CD4-positive, CD25-positive, alpha-beta regulatory T cell (primary cell): ENCODE results near the gene RIPOR2. TPM values are rescaled to one million over a fixed set of nuclear protein-coding genes. Genes with fewer than 3 reads are reported as not detected.

Experiments
- ATAC-seq, 2 donors: fragments of 150-1000 bp; cut with Tn5 transposase; one replicate each; pipeline ENCODE4 v1.10.0; 2021; ENCODE audit warnings: low read depth in 2 of 2, moderate number of reproducible peaks in 2 of 2, moderate library complexity in 1 of 2
- DNase-seq, 3 donors: peaks; one replicate each; pipeline versions ENCODE4 v3.0.0 to v3.0.0-alpha.2; 2012 to 2022; ENCODE audit warnings: mixed read lengths in 1 of 3
- H3K27ac ChIP-seq: one replicate; pipeline ENCODE4 v1.7.0; 2013; ENCODE audit warnings: mild to moderate bottlenecking, low read length; ENCODE audit not compliant: insufficient read depth, poor library complexity, severe bottlenecking
- H3K27me3 ChIP-seq: one replicate; pipeline ENCODE4 v1.7.0; 2013; ENCODE audit warnings: low read length; ENCODE audit not compliant: control insufficient read depth, insufficient read depth
- H3K36me3 ChIP-seq: one replicate; pipeline ENCODE4 v1.7.0; 2013; ENCODE audit warnings: mild to moderate bottlenecking, low read length, moderate library complexity; ENCODE audit not compliant: control insufficient read depth, insufficient read depth
- H3K4me1 ChIP-seq: 2 replicates; pipeline ENCODE4 v1.7.0; 2013; ENCODE audit warnings: mild to moderate bottlenecking, low read length; ENCODE audit not compliant: insufficient read depth, control insufficient read depth, poor library complexity, severe bottlenecking
- H3K4me3 ChIP-seq: one replicate; pipeline ENCODE4 v1.7.0; 2013; ENCODE audit warnings: low read depth, mild to moderate bottlenecking, low read length, moderate library complexity
- H3K9me3 ChIP-seq, 2 experiments: 1 replicate in 1 of 2; 2 replicates in 1 of 2; pipeline ENCODE4 v1.7.0; 2013; ENCODE audit warnings: low read length in 2 of 2, mild to moderate bottlenecking in 1 of 2, moderate library complexity in 1 of 2; ENCODE audit not compliant: control insufficient read depth in 2 of 2
- H3K27ac Mint-ChIP-seq, 3 donors: one replicate each; pipeline ENCODE4 v1.8.0; 2020 to 2022; ENCODE audit warnings: mild to moderate bottlenecking in 3 of 3, mixed read lengths in 3 of 3, moderate library complexity in 2 of 3
- H3K27me3 Mint-ChIP-seq: one replicate; pipeline ENCODE4 v1.8.0; 2022; ENCODE audit warnings: mild to moderate bottlenecking, mixed read lengths
- H3K36me3 Mint-ChIP-seq: one replicate; pipeline ENCODE4 v1.8.0; 2020; ENCODE audit warnings: mixed read lengths
- H3K4me1 Mint-ChIP-seq, 4 donors: one replicate each; pipeline ENCODE4 v1.8.0; 2020 to 2022; ENCODE audit warnings: mixed read lengths in 4 of 4, mild to moderate bottlenecking in 1 of 4
- H3K4me3 Mint-ChIP-seq, 4 donors: one replicate each; pipeline ENCODE4 v1.8.0; 2020 to 2022; ENCODE audit warnings: mild to moderate bottlenecking in 4 of 4, mixed read lengths in 4 of 4, moderate library complexity in 3 of 4
- H3K9me3 Mint-ChIP-seq, 7 donors: one replicate each; pipeline ENCODE4 v1.8.0; 2020 to 2022; ENCODE audit warnings: mixed read lengths in 7 of 7, mild to moderate bottlenecking in 3 of 7, moderate library complexity in 2 of 7
- polyA plus RNA-seq, 4 donors: library from polyadenylated mRNA; unstranded; fragments of 300-500 nt; fragmentation: Illumina TruSeq; gene quantifications; one replicate each; pipeline ENCODE4 v1.2.3, GENCODE V29; 2021
- total RNA-seq: library from RNA; stranded (reverse); gene quantifications from one replicate; pipeline ENCODE4 v1.2.3, GENCODE V29; 2022

Gene RIPOR2, protein sequence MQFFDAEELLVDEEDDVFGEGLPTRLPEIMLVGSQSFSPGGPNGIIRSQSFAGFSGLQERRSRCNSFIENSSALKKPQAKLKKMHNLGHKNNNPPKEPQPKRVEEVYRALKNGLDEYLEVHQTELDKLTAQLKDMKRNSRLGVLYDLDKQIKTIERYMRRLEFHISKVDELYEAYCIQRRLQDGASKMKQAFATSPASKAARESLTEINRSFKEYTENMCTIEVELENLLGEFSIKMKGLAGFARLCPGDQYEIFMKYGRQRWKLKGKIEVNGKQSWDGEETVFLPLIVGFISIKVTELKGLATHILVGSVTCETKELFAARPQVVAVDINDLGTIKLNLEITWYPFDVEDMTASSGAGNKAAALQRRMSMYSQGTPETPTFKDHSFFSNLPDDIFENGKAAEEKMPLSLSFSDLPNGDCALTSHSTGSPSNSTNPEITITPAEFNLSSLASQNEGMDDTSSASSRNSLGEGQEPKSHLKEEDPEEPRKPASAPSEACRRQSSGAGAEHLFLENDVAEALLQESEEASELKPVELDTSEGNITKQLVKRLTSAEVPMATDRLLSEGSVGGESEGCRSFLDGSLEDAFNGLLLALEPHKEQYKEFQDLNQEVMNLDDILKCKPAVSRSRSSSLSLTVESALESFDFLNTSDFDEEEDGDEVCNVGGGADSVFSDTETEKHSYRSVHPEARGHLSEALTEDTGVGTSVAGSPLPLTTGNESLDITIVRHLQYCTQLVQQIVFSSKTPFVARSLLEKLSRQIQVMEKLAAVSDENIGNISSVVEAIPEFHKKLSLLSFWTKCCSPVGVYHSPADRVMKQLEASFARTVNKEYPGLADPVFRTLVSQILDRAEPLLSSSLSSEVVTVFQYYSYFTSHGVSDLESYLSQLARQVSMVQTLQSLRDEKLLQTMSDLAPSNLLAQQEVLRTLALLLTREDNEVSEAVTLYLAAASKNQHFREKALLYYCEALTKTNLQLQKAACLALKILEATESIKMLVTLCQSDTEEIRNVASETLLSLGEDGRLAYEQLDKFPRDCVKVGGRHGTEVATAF
- total RNA-seq (364 TPM), polyA plus RNA-seq (100 to 1,000 TPM; 320 to 435 (median 407) TPM)

DNA sequence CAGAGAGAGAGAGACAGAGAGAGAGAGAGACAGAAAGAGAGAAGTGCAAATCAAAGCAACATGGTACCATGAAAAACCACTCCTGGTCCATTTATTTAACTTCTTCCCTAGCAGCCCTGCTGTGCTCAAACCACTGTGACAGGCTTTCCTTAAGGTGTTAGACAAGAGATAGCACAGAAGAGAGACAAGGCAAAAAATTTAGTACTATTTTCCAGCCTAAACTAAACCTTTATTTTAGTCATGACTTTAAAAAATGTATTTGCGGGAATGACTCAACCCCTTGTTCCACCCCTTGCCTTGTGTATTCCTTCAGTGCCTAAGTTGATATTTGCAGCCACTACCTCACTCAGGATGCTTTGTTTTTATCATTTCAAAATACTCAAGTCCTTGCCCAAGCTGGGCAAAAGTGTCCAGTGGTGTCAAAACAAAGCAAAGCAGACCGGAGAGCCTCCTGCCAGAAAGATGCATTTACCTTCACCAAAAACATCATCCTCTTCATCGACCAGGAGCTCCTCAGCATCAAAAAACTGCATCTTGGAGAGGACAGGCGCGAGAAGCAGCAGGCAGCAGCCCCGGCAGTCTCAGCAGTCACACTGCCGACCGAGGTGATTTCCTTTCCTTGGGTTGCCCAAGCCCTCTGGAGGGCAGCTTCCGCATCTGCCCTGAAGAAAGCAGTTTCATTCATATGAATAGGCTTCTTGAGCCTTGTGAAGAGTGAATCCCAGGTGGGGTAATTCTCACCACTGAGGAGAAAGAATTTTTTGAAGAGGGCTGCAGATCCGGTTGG lies at the start of gene RIPOR2:
Gene RIPOR2 (minus strand): TSS at position 595 of the 787 bp plus-strand sequence. CDS start 62 bp downstream, at position 533.
- Histone ChIP-seq H3K4me1 (peaks cover 65% of the 10 kb centered on the region), H3K36me3 (peaks cover 18% of the 10 kb centered on the region), H3K27me3 (no peaks in the 10 kb centered on the region), H3K9me3 (no peaks in the 10 kb centered on the region), H3K4me3 (peak within 1 kb of the TSS; percentile 99), H3K27ac (peak within 1 kb of the TSS; percentile 85)
- DNase-seq = peak; percentile 58 to 89 (median 75)
- Mint-ChIP-seq H3K9me3 (peaks cover 0 to 4% (median 0%) of the 10 kb centered on the region in 7 donors), H3K27me3 (no peaks in the 10 kb centered on the region), H3K36me3 (peaks cover 53% of the 10 kb centered on the region), H3K4me3 (peak within 1 kb of the TSS; percentile 97 to 100 (median 100)), H3K27ac (peak within 1 kb of the TSS; percentile 95 to 98 (median 96)), H3K4me1 (peaks cover 19 to 59% (median 47%) of the 10 kb centered on the region in 4 donors)
- ATAC-seq = peak; percentile 65 to 70

DNA sequence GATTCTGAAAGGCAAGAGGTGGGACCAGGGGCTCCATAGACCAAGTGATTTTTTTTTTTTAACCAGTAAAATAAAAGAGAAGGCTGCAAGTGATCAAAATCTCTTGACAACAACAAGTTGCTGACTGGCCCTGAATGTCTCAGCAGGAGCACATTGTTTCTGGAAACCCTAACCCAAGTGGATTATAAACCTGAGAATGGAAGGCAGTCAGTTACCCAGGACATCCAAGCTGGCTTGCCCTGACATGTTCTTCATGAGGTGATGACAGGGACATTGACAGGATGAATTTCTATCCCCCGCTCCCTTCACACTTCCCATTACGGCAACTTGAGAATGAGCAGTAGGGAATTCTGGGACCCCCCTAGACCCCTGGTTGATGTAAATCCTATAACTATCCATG lies 49.6 kb upstream of the RIPOR2 start:
- Histone ChIP-seq H3K27ac (no peak overlapping the region), H3K4me1 (peaks cover 27% of the 10 kb centered on the region), H3K4me3 (no peak overlapping the region), H3K27me3 (no peaks in the 10 kb centered on the region), H3K9me3 (peaks cover 0 to 5% of the 10 kb centered on the region in 2 experiments), H3K36me3 (peaks cover 26% of the 10 kb centered on the region)
- peak overlapping the region in 2 of 3 donors; percentile 46 to 84 for H3K27ac Mint-ChIP-seq
- peak overlapping the region in 1 of 4 donors; percentile 13 for H3K4me3 Mint-ChIP-seq
- H3K4me1 Mint-ChIP-seq = peaks cover 36 to 83% (median 73%) of the 10 kb centered on the region in 4 donors
- peaks cover 0 to 6% (median 3%) of the 10 kb centered on the region in 7 donors for H3K9me3 Mint-ChIP-seq
- DNase-seq (no peak), ATAC-seq (no peak)
- H3K27me3 Mint-ChIP-seq = peaks cover 4% of the 10 kb centered on the region
- H3K36me3 Mint-ChIP-seq = peaks cover 26% of the 10 kb centered on the region

DNA sequence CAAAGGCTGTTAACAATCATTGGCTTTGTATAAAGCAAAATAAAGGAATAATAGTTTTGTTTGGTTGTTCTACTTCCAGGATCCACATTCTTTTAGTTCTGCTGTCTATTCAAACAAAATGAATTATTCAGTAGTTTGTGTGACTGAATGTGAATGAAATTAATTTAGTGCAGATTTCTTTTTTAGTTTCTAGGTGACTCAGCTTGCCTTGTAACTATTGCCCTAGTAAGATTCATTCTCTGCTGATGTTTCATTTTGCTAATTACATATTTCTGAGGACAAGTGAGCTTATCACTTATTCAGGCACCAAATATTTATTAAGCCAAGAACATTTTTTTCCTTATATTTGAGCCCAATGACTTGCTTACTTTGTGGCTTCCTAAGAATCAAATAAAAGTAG lies 46.5 kb upstream of the RIPOR2 start:
- ATAC-seq (no peak), DNase-seq (no peak)
- Mint-ChIP-seq H3K27me3 (no peaks in the 10 kb centered on the region), H3K4me1 (peaks cover 38 to 94% (median 81%) of the 10 kb centered on the region in 4 donors), H3K36me3 (peaks cover 35% of the 10 kb centered on the region), H3K9me3 (peaks cover 0 to 5% (median 2%) of the 10 kb centered on the region in 7 donors), H3K4me3 (no peak overlapping the region), H3K27ac (peak overlapping the region in 2 of 3 donors; percentile 71)
- H3K27ac ChIP-seq = no peak overlapping the region
- no peaks in the 10 kb centered on the region for H3K27me3 ChIP-seq
- peaks cover 0 to 2% of the 10 kb centered on the region in 2 experiments for H3K9me3 ChIP-seq
- H3K4me3 ChIP-seq = no peak overlapping the region
- peaks cover 29% of the 10 kb centered on the region for H3K4me1 ChIP-seq
- H3K36me3 ChIP-seq = peaks cover 32% of the 10 kb centered on the region

DNA sequence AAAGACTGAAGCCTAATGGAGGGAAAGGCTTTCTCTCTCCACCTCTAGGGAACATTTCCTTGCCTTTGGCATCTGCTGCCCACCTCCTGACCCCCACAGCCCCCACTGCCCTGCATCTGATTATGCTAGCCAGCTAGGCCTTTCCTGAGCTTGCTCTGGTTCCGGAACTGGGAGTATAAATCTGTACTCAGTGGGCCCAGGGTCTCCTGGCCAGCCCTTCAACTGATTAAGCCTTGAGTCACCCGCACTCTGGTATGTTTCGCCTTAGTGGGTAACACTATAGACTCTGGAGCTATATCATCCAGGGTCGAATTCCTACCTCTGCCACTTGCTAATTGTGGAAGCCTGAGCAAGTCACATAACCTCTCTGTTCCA lies 45.6 kb upstream of the RIPOR2 start:
- H3K36me3 ChIP-seq = peaks cover 24% of the 10 kb centered on the region
- no peaks in the 10 kb centered on the region for H3K27me3 ChIP-seq
- no peak for ATAC-seq
- H3K9me3 ChIP-seq = no peaks in the 10 kb centered on the region
- peaks cover 27% of the 10 kb centered on the region for H3K4me1 ChIP-seq
- Mint-ChIP-seq H3K4me3 (peak overlapping the region in 2 of 4 donors; percentile 29 to 90), H3K36me3 (peaks cover 31% of the 10 kb centered on the region), H3K9me3 (peaks cover 0 to 5% (median 0%) of the 10 kb centered on the region in 7 donors), H3K27ac (peak overlapping the region; percentile 9 to 85 (median 37)), H3K4me1 (peaks cover 33 to 89% (median 74%) of the 10 kb centered on the region in 4 donors), H3K27me3 (no peaks in the 10 kb centered on the region)
- DNase-seq = no peak
- H3K27ac ChIP-seq = no peak overlapping the region
- H3K4me3 ChIP-seq = no peak overlapping the region

DNA sequence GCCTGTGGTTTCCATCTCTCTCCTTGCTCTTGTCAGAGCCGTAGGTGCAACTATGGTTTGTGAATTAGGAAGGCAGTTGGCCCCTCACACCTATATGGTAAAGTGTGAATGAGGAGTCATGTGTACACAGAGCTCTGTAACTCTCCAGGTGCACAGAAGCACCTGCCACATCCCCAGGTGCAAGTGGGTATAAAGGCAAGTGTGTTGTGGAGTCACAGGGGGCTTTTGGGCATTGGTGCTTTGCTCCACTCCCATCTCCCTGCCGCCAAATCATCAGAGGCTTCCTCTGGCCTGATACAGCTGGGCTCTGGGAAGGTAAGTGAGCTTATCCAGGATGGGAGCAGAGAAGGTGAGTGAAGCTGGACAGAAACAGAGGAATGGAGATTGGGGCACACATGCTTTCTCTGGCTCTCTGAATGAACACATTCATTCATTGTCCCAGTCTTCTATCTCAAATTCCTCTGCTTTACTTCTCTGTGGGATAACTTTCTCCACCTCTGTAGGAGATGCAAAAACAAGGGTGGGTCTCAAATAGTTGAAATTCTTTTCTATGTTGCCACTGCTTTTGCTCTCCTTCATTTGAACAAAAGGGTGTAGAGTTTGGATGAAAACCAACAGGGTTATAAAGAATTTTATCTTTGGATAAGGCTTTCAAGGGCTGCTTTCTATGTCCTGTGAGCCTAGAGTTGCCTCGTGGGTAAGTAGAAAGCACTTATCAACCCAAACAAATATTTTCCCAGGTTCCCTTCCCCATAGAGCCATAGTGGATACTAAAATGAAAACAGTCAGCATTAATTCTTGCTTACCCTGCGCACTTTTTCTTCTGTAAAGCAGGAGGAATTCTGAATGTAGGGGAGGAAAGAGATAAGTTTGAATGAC lies 45.0 kb upstream of the RIPOR2 start:
- H3K27me3 Mint-ChIP-seq = no peaks in the 10 kb centered on the region
- peaks cover 31 to 83% (median 69%) of the 10 kb centered on the region in 4 donors for H3K4me1 Mint-ChIP-seq
- H3K27ac Mint-ChIP-seq = peak overlapping the region in 2 of 3 donors; percentile 85 to 87
- Histone ChIP-seq H3K27ac (no peak overlapping the region), H3K4me1 (peaks cover 20% of the 10 kb centered on the region), H3K4me3 (no peak overlapping the region), H3K9me3 (no peaks in the 10 kb centered on the region), H3K36me3 (peaks cover 24% of the 10 kb centered on the region), H3K27me3 (no peaks in the 10 kb centered on the region)
- peaks cover 30% of the 10 kb centered on the region for H3K36me3 Mint-ChIP-seq
- no peak for DNase-seq
- no peak for ATAC-seq
- H3K9me3 Mint-ChIP-seq = peaks cover 0 to 5% (median 0%) of the 10 kb centered on the region in 7 donors
- peak overlapping the region in 3 of 4 donors; percentile 5 to 90 (median 29) for H3K4me3 Mint-ChIP-seq

DNA sequence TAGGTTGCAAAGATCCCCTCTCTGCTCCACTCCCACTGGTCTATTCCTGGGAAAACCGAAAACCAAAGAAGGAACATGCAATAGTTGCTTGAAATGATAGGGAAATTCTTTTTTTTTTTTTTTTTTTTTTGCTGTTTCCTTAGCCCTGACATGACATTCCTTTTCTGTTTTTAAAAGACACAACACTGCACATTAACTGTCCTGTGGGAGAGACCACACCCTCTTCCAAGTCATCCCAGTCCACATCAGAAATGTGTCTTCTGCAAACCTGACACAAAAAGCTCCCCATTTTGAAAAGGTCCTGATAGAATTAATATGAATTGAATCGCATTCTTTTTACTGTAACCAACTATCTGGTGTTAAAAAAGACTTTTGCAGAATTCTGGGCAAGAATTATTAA lies 43.4 kb upstream of the RIPOR2 start:
- Histone ChIP-seq H3K36me3 (peaks cover 17% of the 10 kb centered on the region), H3K27ac (no peak overlapping the region), H3K27me3 (no peaks in the 10 kb centered on the region), H3K4me3 (no peak overlapping the region), H3K4me1 (peaks cover 31% of the 10 kb centered on the region), H3K9me3 (no peaks in the 10 kb centered on the region)
- H3K4me3 Mint-ChIP-seq = peak overlapping the region in 1 of 4 donors; percentile 36
- H3K27ac Mint-ChIP-seq = peak overlapping the region; percentile 9 to 85 (median 75)
- no peaks in the 10 kb centered on the region for H3K27me3 Mint-ChIP-seq
- peaks cover 26% of the 10 kb centered on the region for H3K36me3 Mint-ChIP-seq
- ATAC-seq = no peak
- no peak for DNase-seq
- peaks cover 0 to 5% (median 0%) of the 10 kb centered on the region in 7 donors for H3K9me3 Mint-ChIP-seq
- peaks cover 42 to 81% (median 66%) of the 10 kb centered on the region in 4 donors for H3K4me1 Mint-ChIP-seq
